ENCODE data around the gene IL1RAPL1. TPM values are rescaled to one million over a fixed set of nuclear protein-coding genes. Genes with fewer than 3 reads are reported as not detected.

The IL1RAPL1 gene
- total and polyA plus RNA-seq, 2 donors (not counting 3 experiments of a cell fraction or from before 2014, with no cell fraction given), result 0.79 to 1.3 TPM

DNA sequence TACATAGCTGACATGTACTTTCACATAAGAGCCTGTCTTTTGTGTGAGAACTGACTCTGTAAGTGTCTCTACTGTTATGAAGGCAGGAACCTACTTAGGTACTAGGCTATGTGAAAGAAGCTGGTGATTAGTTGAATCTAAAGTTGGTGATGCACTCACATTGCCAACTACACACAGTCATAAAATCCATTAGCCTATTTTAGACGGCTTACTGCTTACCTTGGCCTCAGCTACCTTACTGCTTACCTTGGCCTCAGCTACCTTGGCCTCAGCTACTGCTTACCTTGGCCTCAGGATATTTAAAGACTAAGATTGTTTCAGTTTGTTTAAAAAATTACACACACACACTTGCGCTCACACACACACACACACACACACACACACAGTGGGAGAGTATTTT lies 549.7 kb downstream of the IL1RAPL1 start:
- H4K20me1 ChIP-seq (replicated peaks; ENCODE audit: control insufficient read depth, extremely low read depth, insufficient read depth, low read length), result no peaks in the 10 kb centered on the region
- BruUV-seq (replicated peaks), result no TSS peak
- ChIA-PET POLR2A (no interaction called here), CTCF (no interaction called here)
- no peak overlapping the region for H3K9ac ChIP-seq (replicated peaks; ENCODE audit: extremely low read depth, insufficient read depth, low read length)
- H3K4me3 ChIP-seq (replicated peaks in 1 of 3; ENCODE audit: insufficient read depth in 1 of 3, low read depth in 1 of 3, low read length in 3 of 3), result no peak overlapping the region
- H3K36me3 ChIP-seq (ENCODE audit: control insufficient read depth in 2 of 2, extremely low read depth in 1 of 2, insufficient read depth in 2 of 2, low read length in 2 of 2), result no peaks in the 10 kb centered on the region
- H3K27ac ChIP-seq (ENCODE audit: insufficient read depth, low read depth, low read length), result no peak overlapping the region
- no peak overlapping the region for H3K4me2 ChIP-seq (ENCODE audit: insufficient read depth, low read length)
- H3K9me1 ChIP-seq (replicated peaks; ENCODE audit: control insufficient read depth, extremely low read depth, insufficient read depth, low read length), result no peaks in the 10 kb centered on the region
- no peaks in the 10 kb centered on the region for H3K79me2 ChIP-seq (ENCODE audit: control insufficient read depth, insufficient read depth, low read length)
- DNase-seq (ENCODE audit: low read depth, low spot score), result no peak
- no peak for FAIRE-seq
- H3K27me3 ChIP-seq (ENCODE audit: control insufficient read depth in 2 of 2, insufficient read depth in 2 of 2, low read length in 2 of 2), result no peaks in the 10 kb centered on the region
- H3K9me3 ChIP-seq (replicated peaks; ENCODE audit: control insufficient read depth, insufficient read depth, low read length), result no peaks in the 10 kb centered on the region
- dilution Hi-C loops (cut with MboI; ENCODE audit: extremely low pct_ligation_motif_present, low sequenced_read_pairs) (no loop called here), intact Hi-C loops (cut with micrococcal nuclease) (no loop called here)
- no peak overlapping the region for H2AFZ ChIP-seq (ENCODE audit: low read depth, low read length)
- TF ChIP-seq POLR2AphosphoS5 (IDR thresholded peaks at IDR 0.05; ENCODE audit: insufficient read depth, low read depth, low read length) (no peak), MYC (IDR thresholded peaks at IDR 0.05; ENCODE audit: low read depth, low read length) (no peak), EZH2 (IDR thresholded peaks at IDR 0.05; ENCODE audit: borderline replicate concordance, low read depth, low read length, severe bottlenecking) (no peak), FOS (IDR thresholded peaks at IDR 0.05; ENCODE audit: borderline replicate concordance, insufficient read depth, low read length) (no peak), POLR2A (IDR thresholded peaks at IDR 0.05; ENCODE audit: low read depth, low read length) (no peak), GATA2 (IDR thresholded peaks at IDR 0.05; ENCODE audit: insufficient read depth, insufficient read length, low read depth, low read length) (no peak), JUN (IDR thresholded peaks at IDR 0.05; ENCODE audit: borderline replicate concordance, insufficient read depth, insufficient read length, low read depth) (no peak)
- TF ChIP-seq, protein P1, sequence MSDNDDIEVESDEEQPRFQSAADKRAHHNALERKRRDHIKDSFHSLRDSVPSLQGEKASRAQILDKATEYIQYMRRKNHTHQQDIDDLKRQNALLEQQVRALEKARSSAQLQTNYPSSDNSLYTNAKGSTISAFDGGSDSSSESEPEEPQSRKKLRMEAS (IDR thresholded peaks at IDR 0.05; ENCODE audit: insufficient read depth, insufficient read length), result no peak
- TF ChIP-seq, protein P2, sequence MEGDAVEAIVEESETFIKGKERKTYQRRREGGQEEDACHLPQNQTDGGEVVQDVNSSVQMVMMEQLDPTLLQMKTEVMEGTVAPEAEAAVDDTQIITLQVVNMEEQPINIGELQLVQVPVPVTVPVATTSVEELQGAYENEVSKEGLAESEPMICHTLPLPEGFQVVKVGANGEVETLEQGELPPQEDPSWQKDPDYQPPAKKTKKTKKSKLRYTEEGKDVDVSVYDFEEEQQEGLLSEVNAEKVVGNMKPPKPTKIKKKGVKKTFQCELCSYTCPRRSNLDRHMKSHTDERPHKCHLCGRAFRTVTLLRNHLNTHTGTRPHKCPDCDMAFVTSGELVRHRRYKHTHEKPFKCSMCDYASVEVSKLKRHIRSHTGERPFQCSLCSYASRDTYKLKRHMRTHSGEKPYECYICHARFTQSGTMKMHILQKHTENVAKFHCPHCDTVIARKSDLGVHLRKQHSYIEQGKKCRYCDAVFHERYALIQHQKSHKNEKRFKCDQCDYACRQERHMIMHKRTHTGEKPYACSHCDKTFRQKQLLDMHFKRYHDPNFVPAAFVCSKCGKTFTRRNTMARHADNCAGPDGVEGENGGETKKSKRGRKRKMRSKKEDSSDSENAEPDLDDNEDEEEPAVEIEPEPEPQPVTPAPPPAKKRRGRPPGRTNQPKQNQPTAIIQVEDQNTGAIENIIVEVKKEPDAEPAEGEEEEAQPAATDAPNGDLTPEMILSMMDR (IDR thresholded peaks at IDR 0.05; ENCODE audit: extremely low read depth in 1 of 2, insufficient read depth in 1 of 2, low read depth in 1 of 2, low read length in 2 of 2), result no peak
- H3K4me1 ChIP-seq (ENCODE audit: control insufficient read depth, extremely low read depth, insufficient read depth, low read length), result no peaks in the 10 kb centered on the region

All from endothelial cell of umbilical vein (primary cell).